HepG2 (cell line): ENCODE data around the gene HCN4. TPM values are rescaled to one million over a fixed set of nuclear protein-coding genes. Genes with fewer than 3 reads are reported as not detected.

Experiments
- CCAR2 ChIP-seq: fragments of 200-400 bp; formaldehyde crosslinking; optimal IDR thresholded peaks from 2 replicates; pipeline ENCODE3; 2018; ENCODE audit warnings: low read depth, mild to moderate bottlenecking, low read length, moderate library complexity
- HIC2 ChIP-seq: sonication (generic); formaldehyde crosslinking; IDR thresholded peaks from 2 replicates; pipeline ENCODE4 v1.9.0; 2022; ENCODE audit warnings: low read depth, missing genetic modification reagents
- JUN ChIP-seq: sonication (generic); formaldehyde crosslinking; IDR thresholded peaks from 2 replicates; pipeline ENCODE4 v1.4.0; 2020; ENCODE audit warnings: mild to moderate bottlenecking, missing genetic modification reagents
- KDM3A ChIP-seq: IDR thresholded peaks from 2 replicates; pipeline ENCODE4 v1.6.1; 2018; ENCODE audit warnings: low read depth, missing compliant biosample characterization
- MED1 ChIP-seq: sonication (generic); formaldehyde crosslinking; IDR thresholded peaks from 2 replicates; pipeline ENCODE4 v1.4.0; 2020; ENCODE audit warnings: missing genetic modification reagents
- MEIS2 ChIP-seq: sonication (generic); formaldehyde crosslinking; IDR thresholded peaks from 2 replicates; pipeline ENCODE4 v1.9.0; 2021; ENCODE audit warnings: mild to moderate bottlenecking, missing genetic modification reagents
- MTF2 ChIP-seq: sonication (generic); formaldehyde crosslinking; IDR thresholded peaks from 2 replicates; pipeline ENCODE4 v1.5.0; 2020; ENCODE audit warnings: missing genetic modification reagents, borderline replicate concordance
- NBN ChIP-seq: fragments of 450-650 bp; conservative IDR thresholded peaks from 2 replicates; pipeline ENCODE4 v1.6.1; 2017
- PCBP1 ChIP-seq: fragments of 200-400 bp; formaldehyde crosslinking; IDR thresholded peaks from 2 replicates; pipeline ENCODE4 v1.6.1; 2017; ENCODE audit warnings: mild to moderate bottlenecking, low read depth, low read length, borderline replicate concordance
- PHF20 ChIP-seq: sonication (generic); formaldehyde crosslinking; IDR thresholded peaks from 2 replicates; pipeline ENCODE4 v1.5.0; 2020; ENCODE audit warnings: mild to moderate bottlenecking, missing genetic modification reagents
- PREB ChIP-seq: sonication (generic); formaldehyde crosslinking; IDR thresholded peaks from 2 replicates; pipeline ENCODE4 v1.4.0; 2020; ENCODE audit warnings: missing genetic modification reagents
- TBP ChIP-seq: sonication (generic); formaldehyde crosslinking; IDR thresholded peaks from 2 replicates; pipeline ENCODE4 v1.5.0; 2020; ENCODE audit warnings: missing genetic modification reagents
- TSC22D2 ChIP-seq: sonication (generic); formaldehyde crosslinking; IDR thresholded peaks from 2 replicates; pipeline ENCODE4 v1.5.1; 2020; ENCODE audit warnings: missing genetic modification reagents, mild to moderate bottlenecking, borderline replicate concordance
- ZBTB46 ChIP-seq: sonication (generic); formaldehyde crosslinking; IDR thresholded peaks from 2 replicates; pipeline ENCODE4 v1.4.0; 2020; ENCODE audit warnings: mild to moderate bottlenecking, missing genetic modification reagents, borderline replicate concordance
- ZNF253 ChIP-seq: sonication (generic); formaldehyde crosslinking; IDR thresholded peaks from 2 replicates; pipeline ENCODE4 v1.8.0; 2022; ENCODE audit warnings: mild to moderate bottlenecking, missing genetic modification reagents, borderline replicate concordance
- ZNF274 ChIP-seq: sonication (generic); formaldehyde crosslinking; IDR thresholded peaks from 2 replicates; pipeline ENCODE4 v1.5.1; 2020; ENCODE audit warnings: mild to moderate bottlenecking, missing genetic modification reagents
- ZNF3 ChIP-seq: IDR thresholded peaks from 2 replicates; pipeline ENCODE4 v1.7.0; 2017; ENCODE audit warnings: inconsistent platforms
- ZNF672 ChIP-seq: sonication (generic); formaldehyde crosslinking; IDR thresholded peaks from 2 replicates; pipeline ENCODE4 v1.8.1; 2022; ENCODE audit warnings: missing genetic modification reagents
- ZNF709 ChIP-seq: sonication (generic); formaldehyde crosslinking; IDR thresholded peaks from 2 replicates; pipeline ENCODE4 v1.5.0; 2020; ENCODE audit warnings: mild to moderate bottlenecking, missing genetic modification reagents
- ZNF776 ChIP-seq: sonication (generic); formaldehyde crosslinking; IDR thresholded peaks from 2 replicates; pipeline ENCODE4 v1.4.0; 2020; ENCODE audit warnings: mild to moderate bottlenecking, missing genetic modification reagents
- ZNF790 ChIP-seq: sonication (generic); formaldehyde crosslinking; IDR thresholded peaks from 2 replicates; pipeline ENCODE4 v1.8.0; 2022; ENCODE audit warnings: missing genetic modification reagents, mild to moderate bottlenecking, borderline replicate concordance
- ZNF850 ChIP-seq: sonication (generic); formaldehyde crosslinking; conservative IDR thresholded peaks from 2 replicates; pipeline ENCODE4 v1.9.0; 2021; ENCODE audit warnings: mild to moderate bottlenecking, missing genetic modification reagents
- polyA plus RNA-seq, 8 experiments: library from polyadenylated mRNA; depleted of rRNA in 3 of 8; stranded (reverse) in 7 of 8; unstranded in 1 of 8; fragments of >200 nt; fragmentation: Illumina TruSeq in 4 of 8; extraction: Trizol in 4 of 8; gene quantifications; 2 replicates each; pipeline versions ENCODE4 v1.2.1 to v1.2.3, GENCODE V29; 2011 to 2016; ENCODE audit warnings: low read depth in 4 of 8, missing spikeins in 1 of 8, mixed read lengths in 1 of 8; ENCODE audit not compliant: insufficient read depth in 1 of 8
- total RNA-seq, 5 experiments: library from RNA; depleted of rRNA; stranded (reverse); fragments of >200 nt; fragmentation: Illumina TruSeq; extraction: Trizol; gene quantifications; 2 replicates each; pipeline ENCODE4 v1.2.3, GENCODE V29; 2016; ENCODE audit warnings: low read depth in 1 of 5
- TF ChIP-seq, protein P1 (sequence below): sonication (generic); formaldehyde crosslinking; IDR thresholded peaks from 2 replicates; pipeline ENCODE4 v1.4.0; 2020; ENCODE audit warnings: missing genetic modification reagents
- TF ChIP-seq, protein P2 (sequence below): IDR thresholded peaks from 2 replicates; pipeline ENCODE4 v1.6.1; 2018; ENCODE audit warnings: missing genetic modification reagents, mild to moderate bottlenecking, missing compliant biosample characterization

HCN4 gene
- total and polyA plus RNA-seq, 2 of the 13 experiments (the other 11 are each of a cell fraction or from before 2014, with no cell fraction given): not detected

DNA sequence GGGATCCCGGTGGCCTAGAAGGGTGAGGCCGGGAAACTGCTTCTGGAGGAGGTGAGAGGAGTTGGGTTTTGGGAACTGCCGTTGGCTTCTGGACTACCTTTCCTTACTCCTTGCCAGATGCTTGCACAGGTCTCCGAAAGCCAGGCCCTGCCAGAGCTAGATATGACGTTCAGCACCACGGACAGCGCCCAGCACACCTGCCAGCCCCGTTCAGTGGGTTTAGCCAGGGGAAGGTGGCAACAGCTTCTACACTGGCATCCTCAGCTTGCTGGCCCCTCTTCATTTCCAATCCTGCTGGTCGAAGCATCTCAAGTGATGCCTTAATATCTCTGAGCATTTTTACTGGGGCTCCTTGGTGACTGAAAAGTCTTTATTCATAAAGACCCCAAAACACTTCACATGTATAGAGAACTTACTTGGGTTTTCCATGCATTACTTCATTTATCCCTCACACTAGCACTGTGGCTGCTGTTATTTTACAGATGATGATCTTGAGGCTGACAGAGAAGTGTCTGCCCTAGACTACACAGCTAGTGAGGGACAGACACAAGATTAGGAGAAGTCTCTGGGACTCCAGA is 21.9 kb downstream of the HCN4 start (continued):
- TF ChIP-seq PHF20 (CRISPR knock-in tag) (no peak), MEIS2 (peak; percentile 84; the same call in 1 of the 2 replicates), ZNF3 (CRISPR knock-in tag) (no peak), ZNF672 (CRISPR knock-in tag) (no peak), CCAR2 (no peak), ZNF776 (CRISPR knock-in tag) (no peak), ZNF253 (no peak), MTF2 (CRISPR knock-in tag) (no peak), NBN (no peak), TBP (CRISPR knock-in tag) (no peak), ZNF274 (CRISPR knock-in tag) (no peak), ZNF790 (CRISPR knock-in tag) (no peak), MED1 (CRISPR knock-in tag) (peak; percentile 39; the same call in 1 of the 2 replicates), JUN (CRISPR knock-in tag) (no peak), ZBTB46 (CRISPR knock-in tag) (no peak), TSC22D2 (CRISPR knock-in tag) (peak; percentile 94), ZNF709 (CRISPR knock-in tag) (0 out of 2 replicates have a peak, but pooled peaks have one; percentile 40), PREB (no peak), PCBP1 (no peak), HIC2 (CRISPR knock-in tag) (no peak), KDM3A (CRISPR knock-in tag) (0 out of 2 replicates have a peak, but pooled peaks have one; percentile 36), ZNF850 (no peak)
- TF ChIP-seq, protein P1, sequence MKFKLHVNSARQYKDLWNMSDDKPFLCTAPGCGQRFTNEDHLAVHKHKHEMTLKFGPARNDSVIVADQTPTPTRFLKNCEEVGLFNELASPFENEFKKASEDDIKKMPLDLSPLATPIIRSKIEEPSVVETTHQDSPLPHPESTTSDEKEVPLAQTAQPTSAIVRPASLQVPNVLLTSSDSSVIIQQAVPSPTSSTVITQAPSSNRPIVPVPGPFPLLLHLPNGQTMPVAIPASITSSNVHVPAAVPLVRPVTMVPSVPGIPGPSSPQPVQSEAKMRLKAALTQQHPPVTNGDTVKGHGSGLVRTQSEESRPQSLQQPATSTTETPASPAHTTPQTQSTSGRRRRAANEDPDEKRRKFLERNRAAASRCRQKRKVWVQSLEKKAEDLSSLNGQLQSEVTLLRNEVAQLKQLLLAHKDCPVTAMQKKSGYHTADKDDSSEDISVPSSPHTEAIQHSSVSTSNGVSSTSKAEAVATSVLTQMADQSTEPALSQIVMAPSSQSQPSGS (CRISPR knock-in tag): peak; percentile 75
- TF ChIP-seq, protein P2, sequence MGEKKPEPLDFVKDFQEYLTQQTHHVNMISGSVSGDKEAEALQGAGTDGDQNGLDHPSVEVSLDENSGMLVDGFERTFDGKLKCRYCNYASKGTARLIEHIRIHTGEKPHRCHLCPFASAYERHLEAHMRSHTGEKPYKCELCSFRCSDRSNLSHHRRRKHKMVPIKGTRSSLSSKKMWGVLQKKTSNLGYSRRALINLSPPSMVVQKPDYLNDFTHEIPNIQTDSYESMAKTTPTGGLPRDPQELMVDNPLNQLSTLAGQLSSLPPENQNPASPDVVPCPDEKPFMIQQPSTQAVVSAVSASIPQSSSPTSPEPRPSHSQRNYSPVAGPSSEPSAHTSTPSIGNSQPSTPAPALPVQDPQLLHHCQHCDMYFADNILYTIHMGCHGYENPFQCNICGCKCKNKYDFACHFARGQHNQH (CRISPR knock-in tag): peak; percentile 48; the same call in 1 of the 2 replicates
